Measurements from ENCODE around the gene CDH6. TPM values are rescaled to one million over a fixed set of nuclear protein-coding genes. Genes with fewer than 3 reads are reported as not detected.

The CDH6 gene
- total and polyA plus RNA-seq, 2 experiments from 2014 or later = 0.60 to 1.1 TPM

- Histone ChIP-seq H4K20me1 (replicated peaks; ENCODE audit: insufficient read depth) (no peaks in the 10 kb centered on the region), H3K4me1 (ENCODE audit: insufficient read depth) (peaks cover 13% of the 10 kb centered on the region), H3K4me2 (no peak overlapping the region), H3K79me2 (replicated peaks; ENCODE audit: insufficient read depth) (no peaks in the 10 kb centered on the region), H2AFZ (peak overlapping the region; percentile 16), H3K27ac (ENCODE audit: low read depth) (peak overlapping the region; percentile 82), H3K36me3 (ENCODE audit: insufficient read depth) (no peaks in the 10 kb centered on the region), H3F3A (replicated peaks; ENCODE audit: low read depth) (no peaks in the 10 kb centered on the region), H3K9me2 (ENCODE audit: insufficient read depth) (peaks cover 34% of the 10 kb centered on the region), H3K27me3 (ENCODE audit: insufficient read depth) (no peaks in the 10 kb centered on the region), H3K4me3 (no peak overlapping the region)
- Mint-ChIP-seq H3K4me1 (peaks cover 18% of the 10 kb centered on the region), H3K27ac (no peak overlapping the region), H3K27me3 (ENCODE audit: insufficient read depth, low read depth, poor library complexity) (peaks cover 5% of the 10 kb centered on the region), H3K4me3 (no peak overlapping the region), H3K9me3 (peaks cover 5% of the 10 kb centered on the region), H3K36me3 (ENCODE audit: low read depth) (peaks cover 3% of the 10 kb centered on the region; the same call in 1 of the 3 replicates)
- no peak for DNase-seq (ENCODE audit: low spot score)
- TF ChIP-seq ZNF114 (CRISPR knock-in tag; IDR thresholded peaks at IDR 0.05) (no peak), EZH2 (IDR thresholded peaks at IDR 0.05; ENCODE audit: low read depth, unreplicated experiment) (no peak), JUNB (IDR thresholded peaks at IDR 0.05; ENCODE audit: unreplicated experiment) (no peak), NANOG (IDR thresholded peaks at IDR 0.05; ENCODE audit: borderline replicate concordance) (no peak), ZNF331 (CRISPR knock-in tag; IDR thresholded peaks at IDR 0.05; ENCODE audit: low read depth) (no peak), STAT1 (IDR thresholded peaks at IDR 0.05; ENCODE audit: unreplicated experiment) (no peak), EZH2phosphoT487 (IDR thresholded peaks at IDR 0.05; ENCODE audit: unreplicated experiment) (no peak), CTCF (conservative IDR thresholded peaks at IDR 0.05; ENCODE audit: low read depth in 2 of 2) (no peak), REST (IDR thresholded peaks at IDR 0.05; ENCODE audit: unreplicated experiment) (no peak), ETS1 (IDR thresholded peaks at IDR 0.05) (no peak), CREB1 (CRISPR knock-in tag; IDR thresholded peaks at IDR 0.05; ENCODE audit: low read depth) (no peak), POLR2AphosphoS5 (IDR thresholded peaks at IDR 0.05; ENCODE audit: low read depth) (no peak), ZNF462 (CRISPR knock-in tag; IDR thresholded peaks at IDR 0.05) (no peak)
- no peak for ATAC-seq
Measured at GRCh38 chr5:31361234-31361633, 167.7 kb downstream of the CDH6 start.
